HFFc6 (cell line): Measurements from ENCODE around the gene HOXB2. TPM values are rescaled to one million over a fixed set of nuclear protein-coding genes. Genes with fewer than 3 reads are reported as not detected.

Experiments
- DNase-seq: peaks from one replicate; pipeline ENCODE4 v3.0.0-alpha.2; 2018
- H3K27ac Mint-ChIP-seq: 2 replicates; pipeline ENCODE4 v1.8.0; 2020; ENCODE audit warnings: mild to moderate bottlenecking, mixed read lengths
- H3K27me3 Mint-ChIP-seq: 2 replicates; pipeline ENCODE4 v1.8.0; 2021; ENCODE audit warnings: mild to moderate bottlenecking, moderate library complexity, mixed read lengths; ENCODE audit not compliant: insufficient read depth
- H3K36me3 Mint-ChIP-seq: 2 replicates; pipeline ENCODE4 v1.8.0; 2021; ENCODE audit warnings: low read depth, mixed read lengths
- H3K4me1 Mint-ChIP-seq: 2 replicates; pipeline ENCODE4 v1.8.0; 2020; ENCODE audit warnings: low read depth, mixed read lengths
- H3K4me3 Mint-ChIP-seq: 2 replicates; pipeline ENCODE4 v1.8.0; 2020; ENCODE audit warnings: mild to moderate bottlenecking, moderate library complexity, mixed read lengths
- H3K9me3 Mint-ChIP-seq: 2 replicates; pipeline ENCODE4 v1.8.0; 2020; ENCODE audit warnings: mild to moderate bottlenecking, mixed read lengths
- long read RNA-seq: library from polyadenylated mRNA; unstranded; transcript quantifications from one replicate; pipeline ENCODE4 v2.0.0, GENCODE V29; 2019
- total RNA-seq, 6 experiments: library from RNA; stranded (reverse); fragmentation: NEBNext Ultra II Directional; extraction: Animal tissue kit (Norgen Biotek cat#: 25700); gene quantifications; 2 replicates in 1 of 6; 3 replicates in 5 of 6; pipeline ENCODE4 v1.2.3, GENCODE V29; 2021
- TF ChIP-seq, protein P1 (sequence below): fragments of 200-600 bp; sonication (generic); IDR thresholded peaks from 2 replicates; pipeline ENCODE4 v1.5.0; 2021; ENCODE audit warnings: antibody characterized with exemption, mild to moderate bottlenecking

Gene HOXB2
- total RNA-seq = not detected
- long read RNA-seq = 0 reads

DNA sequence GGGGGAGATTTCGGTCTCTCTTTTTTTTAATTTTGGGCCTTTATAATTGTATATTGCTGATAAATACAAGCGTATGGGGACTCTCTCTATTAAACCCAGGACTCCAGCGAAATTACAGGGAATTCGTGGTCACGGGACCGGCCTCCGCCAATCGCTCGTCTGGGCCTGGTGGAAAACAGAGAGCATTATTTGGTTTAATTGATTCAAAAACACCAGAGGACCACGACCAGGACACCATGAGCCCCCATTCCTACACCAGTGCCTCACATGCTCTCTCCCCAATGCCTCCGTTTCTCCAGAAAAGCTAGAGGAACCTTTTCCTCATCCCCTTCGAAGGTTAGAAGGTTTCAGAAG lies at the start of gene HOXB2:
TSS of gene HOXB2 (minus strand) at position 88 of the 354 bp plus-strand sequence. CDS start 198 bp downstream, outside the sequence.
- Mint-ChIP-seq H3K36me3 (no peaks in the 10 kb centered on the region), H3K9me3 (no peaks in the 10 kb centered on the region), H3K4me1 (no peaks in the 10 kb centered on the region), H3K27me3 (peaks cover 73% of the 10 kb centered on the region), H3K4me3 (no peak within 1 kb of the TSS), H3K27ac (no peak within 1 kb of the TSS)
- no peak for DNase-seq
- TF ChIP-seq, protein P1, sequence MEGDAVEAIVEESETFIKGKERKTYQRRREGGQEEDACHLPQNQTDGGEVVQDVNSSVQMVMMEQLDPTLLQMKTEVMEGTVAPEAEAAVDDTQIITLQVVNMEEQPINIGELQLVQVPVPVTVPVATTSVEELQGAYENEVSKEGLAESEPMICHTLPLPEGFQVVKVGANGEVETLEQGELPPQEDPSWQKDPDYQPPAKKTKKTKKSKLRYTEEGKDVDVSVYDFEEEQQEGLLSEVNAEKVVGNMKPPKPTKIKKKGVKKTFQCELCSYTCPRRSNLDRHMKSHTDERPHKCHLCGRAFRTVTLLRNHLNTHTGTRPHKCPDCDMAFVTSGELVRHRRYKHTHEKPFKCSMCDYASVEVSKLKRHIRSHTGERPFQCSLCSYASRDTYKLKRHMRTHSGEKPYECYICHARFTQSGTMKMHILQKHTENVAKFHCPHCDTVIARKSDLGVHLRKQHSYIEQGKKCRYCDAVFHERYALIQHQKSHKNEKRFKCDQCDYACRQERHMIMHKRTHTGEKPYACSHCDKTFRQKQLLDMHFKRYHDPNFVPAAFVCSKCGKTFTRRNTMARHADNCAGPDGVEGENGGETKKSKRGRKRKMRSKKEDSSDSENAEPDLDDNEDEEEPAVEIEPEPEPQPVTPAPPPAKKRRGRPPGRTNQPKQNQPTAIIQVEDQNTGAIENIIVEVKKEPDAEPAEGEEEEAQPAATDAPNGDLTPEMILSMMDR = no peak

DNA sequence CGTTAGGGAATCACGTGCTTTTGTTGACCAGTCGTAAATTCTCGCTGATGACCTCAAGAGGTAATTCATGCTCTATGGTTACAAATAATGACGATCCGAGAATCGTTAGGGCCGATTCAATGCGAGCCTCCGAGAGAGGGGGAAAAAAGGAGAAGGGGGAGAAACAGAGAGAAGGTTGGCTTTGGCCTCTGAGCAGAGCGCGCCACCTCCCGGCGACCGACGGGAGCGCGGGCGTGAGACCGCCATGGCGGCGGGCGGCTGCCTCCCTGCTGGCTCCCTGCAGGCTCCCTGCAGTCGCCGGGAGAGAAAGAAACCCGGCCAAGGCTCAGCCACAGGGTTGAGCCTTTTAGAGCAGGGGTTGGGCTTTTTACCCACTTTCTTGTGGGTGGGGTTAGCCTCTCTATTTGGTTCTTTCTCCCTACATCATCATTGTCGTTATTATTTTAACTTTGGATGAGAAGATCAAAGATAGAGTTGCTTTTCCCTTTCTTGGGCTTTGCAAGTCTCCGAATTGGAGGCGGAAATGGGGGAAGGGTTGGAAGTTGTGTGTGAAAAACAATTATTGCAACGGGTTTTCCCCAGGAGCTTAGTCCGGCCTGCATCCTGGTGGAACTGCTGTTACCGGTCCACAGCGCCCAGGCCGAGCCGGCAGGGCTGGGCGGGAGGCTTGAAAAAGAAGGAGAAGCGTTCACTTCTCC lies 49.1 kb upstream of the HOXB2 start:
- H3K36me3 Mint-ChIP-seq = no peaks in the 10 kb centered on the region; the same call in 1 of the 2 replicates
- peak; percentile 48 for DNase-seq
- H3K27me3 Mint-ChIP-seq = peaks cover 91% of the 10 kb centered on the region
- peaks cover 34% of the 10 kb centered on the region for H3K4me1 Mint-ChIP-seq
- no peaks in the 10 kb centered on the region for H3K9me3 Mint-ChIP-seq
- no peak overlapping the region for H3K27ac Mint-ChIP-seq
- peak overlapping the region; percentile 64 for H3K4me3 Mint-ChIP-seq
- TF ChIP-seq, protein P1 = peak; percentile 94

DNA sequence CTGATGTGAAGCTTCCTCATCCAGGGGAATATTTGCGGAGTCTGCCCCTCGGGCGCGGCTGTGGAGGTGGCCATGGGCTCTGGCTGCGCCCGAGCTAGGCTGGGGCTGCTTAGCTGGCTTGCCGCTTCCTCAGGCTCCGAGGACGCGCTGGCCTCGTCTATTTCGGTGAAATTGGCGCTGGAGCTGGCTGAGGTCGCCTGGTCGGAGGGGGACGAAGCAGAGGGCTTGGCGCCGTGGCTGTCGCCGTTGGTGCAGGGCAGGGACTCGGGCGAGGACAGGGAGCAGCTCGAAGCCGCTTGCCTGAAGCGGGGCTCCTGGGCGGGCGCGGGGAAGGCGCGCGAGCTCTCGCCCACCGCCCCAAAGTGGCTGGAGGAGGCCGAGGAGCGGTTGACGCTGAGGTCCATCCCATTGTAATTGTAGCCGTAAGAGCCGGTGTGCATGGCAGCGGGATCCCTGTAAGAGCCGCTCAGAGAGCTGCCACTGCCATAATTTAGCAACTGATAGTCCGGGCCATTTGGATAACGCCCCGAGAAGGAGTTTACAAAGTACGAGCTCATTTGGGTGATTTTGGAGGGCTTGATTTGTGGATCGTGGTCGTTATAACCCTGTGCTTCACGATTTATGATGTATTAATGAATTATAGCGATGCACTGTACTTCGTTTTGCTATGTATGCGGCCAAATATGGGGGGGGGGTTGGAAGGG lies 48.4 kb upstream of the HOXB2 start, which contains the start of gene HOXB5:
TSS of gene HOXB5 (minus strand) at position 654 of the 704 bp plus-strand sequence. CDS start at position 557, 97 bp downstream.
- Mint-ChIP-seq H3K4me3 (peak within 1 kb of the TSS; percentile 64), H3K27me3 (peaks cover 91% of the 10 kb centered on the region), H3K27ac (no peak within 1 kb of the TSS), H3K9me3 (no peaks in the 10 kb centered on the region), H3K4me1 (peaks cover 34% of the 10 kb centered on the region), H3K36me3 (no peaks in the 10 kb centered on the region; the same call in 1 of the 2 replicates)
- TF ChIP-seq, protein P1 = no peak
- no peak for DNase-seq

DNA sequence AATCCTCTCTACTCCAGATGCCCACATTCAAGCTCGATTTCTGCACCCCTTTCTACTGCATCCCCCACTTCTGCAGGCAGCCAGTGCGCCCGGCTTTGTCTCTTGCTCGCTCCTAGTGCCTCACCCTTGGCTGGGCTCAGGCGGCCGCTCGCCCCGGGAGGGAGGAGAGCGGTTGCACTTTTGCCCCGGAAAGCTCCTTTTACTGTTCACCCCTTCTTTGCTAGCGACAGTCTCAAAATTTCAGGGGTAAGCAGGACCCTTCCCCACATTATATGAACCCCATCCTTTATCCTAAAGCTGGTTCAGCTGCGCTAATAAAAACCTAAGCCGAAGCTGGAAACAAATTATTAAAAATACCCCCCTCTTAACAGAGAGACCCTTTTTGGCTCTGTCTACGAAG lies 47.7 kb upstream of the HOXB2 start:
- Mint-ChIP-seq H3K4me1 (peaks cover 34% of the 10 kb centered on the region), H3K4me3 (no peak overlapping the region; the same call in 1 of the 2 replicates)

DNA sequence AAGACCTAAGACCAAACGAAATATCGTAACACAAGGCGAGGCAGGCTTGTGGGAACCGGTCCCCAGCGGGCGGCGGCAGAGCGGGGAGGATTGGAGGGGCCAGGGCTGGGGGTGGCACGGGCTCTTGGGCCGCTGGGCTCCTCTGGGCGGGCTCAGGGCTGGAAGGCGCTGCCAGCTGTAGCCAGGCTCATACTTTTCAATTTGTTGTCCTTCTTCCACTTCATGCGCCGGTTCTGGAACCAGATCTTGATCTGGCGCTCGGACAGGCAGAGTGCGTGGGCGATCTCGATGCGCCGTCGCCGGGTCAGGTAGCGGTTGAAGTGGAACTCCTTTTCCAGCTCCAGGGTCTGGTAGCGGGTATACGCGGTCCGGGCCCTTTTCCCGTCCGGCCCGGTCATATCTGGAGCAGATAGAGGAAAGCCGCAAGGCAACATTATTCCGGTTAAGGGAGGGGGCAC lies 47.2 kb upstream of the HOXB2 start:
- no peaks in the 10 kb centered on the region for H3K9me3 Mint-ChIP-seq
- TF ChIP-seq, protein P1 = no peak
- no peak overlapping the region for H3K27ac Mint-ChIP-seq
- H3K4me3 Mint-ChIP-seq = no peak overlapping the region
- H3K27me3 Mint-ChIP-seq = peaks cover 92% of the 10 kb centered on the region
- no peak for DNase-seq
- peaks cover 34% of the 10 kb centered on the region for H3K4me1 Mint-ChIP-seq
- H3K36me3 Mint-ChIP-seq = no peaks in the 10 kb centered on the region; the same call in 1 of the 2 replicates

More for the DNA sequence above, 47.7 kb upstream of the HOXB2 start:
- Mint-ChIP-seq H3K27ac (no peak overlapping the region), H3K9me3 (no peaks in the 10 kb centered on the region), H3K36me3 (no peaks in the 10 kb centered on the region; the same call in 1 of the 2 replicates), H3K27me3 (peaks cover 92% of the 10 kb centered on the region)
- TF ChIP-seq, protein P1 = no peak
- no peak for DNase-seq
